Measurements from ENCODE around the gene SH3PXD2B.
A peak's percentile ranks its signal among the peaks of the same experiment; 100 is the strongest.

The SH3PXD2B gene

DNA sequence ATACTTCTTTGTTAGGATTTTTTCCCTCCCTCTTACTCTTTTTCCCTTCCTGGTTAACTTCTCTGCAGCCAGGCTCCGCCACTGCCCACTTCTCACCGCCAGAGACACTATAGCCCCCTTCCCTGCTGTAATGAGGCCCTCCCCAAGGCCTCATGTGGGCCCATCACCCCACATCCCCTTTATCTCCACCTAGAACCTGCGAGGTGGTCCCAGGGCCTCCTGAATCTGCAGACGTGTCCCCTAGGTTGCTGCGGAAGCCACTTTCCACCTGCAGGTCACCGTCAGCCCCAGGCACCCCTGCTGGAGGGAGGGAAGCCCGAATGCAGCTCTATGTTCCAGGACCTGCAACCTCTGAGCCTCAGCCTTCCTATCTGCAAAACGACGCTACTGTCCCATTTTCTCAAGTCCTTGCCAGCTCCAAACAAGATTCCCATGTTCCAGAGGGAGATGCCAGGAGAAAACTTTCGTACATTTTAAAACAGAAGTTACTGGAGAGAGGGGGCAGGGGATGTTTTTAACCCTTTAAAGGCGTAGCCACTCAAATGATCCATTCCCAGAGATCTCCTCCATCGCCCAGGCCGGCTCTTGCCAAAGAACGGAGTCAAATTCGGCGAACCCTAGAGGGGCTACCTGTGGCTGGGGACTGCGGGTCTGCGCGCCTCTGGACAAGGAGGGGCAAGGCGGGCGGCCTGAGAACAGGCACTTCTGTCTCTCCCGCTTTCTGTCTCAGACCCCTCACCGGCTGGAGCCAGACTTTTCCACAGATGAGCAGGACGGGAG lies 929 bp downstream of the SH3PXD2B start:
- no peak for TF ChIP-seq CTCF (IDR thresholded peaks at IDR 0.05; ENCODE audit: insufficient read depth, missing control alignments)
- DNase-seq (ENCODE audit: insufficient read length, low spot score) = no peak
- FAIRE-seq = no peak

DNA sequence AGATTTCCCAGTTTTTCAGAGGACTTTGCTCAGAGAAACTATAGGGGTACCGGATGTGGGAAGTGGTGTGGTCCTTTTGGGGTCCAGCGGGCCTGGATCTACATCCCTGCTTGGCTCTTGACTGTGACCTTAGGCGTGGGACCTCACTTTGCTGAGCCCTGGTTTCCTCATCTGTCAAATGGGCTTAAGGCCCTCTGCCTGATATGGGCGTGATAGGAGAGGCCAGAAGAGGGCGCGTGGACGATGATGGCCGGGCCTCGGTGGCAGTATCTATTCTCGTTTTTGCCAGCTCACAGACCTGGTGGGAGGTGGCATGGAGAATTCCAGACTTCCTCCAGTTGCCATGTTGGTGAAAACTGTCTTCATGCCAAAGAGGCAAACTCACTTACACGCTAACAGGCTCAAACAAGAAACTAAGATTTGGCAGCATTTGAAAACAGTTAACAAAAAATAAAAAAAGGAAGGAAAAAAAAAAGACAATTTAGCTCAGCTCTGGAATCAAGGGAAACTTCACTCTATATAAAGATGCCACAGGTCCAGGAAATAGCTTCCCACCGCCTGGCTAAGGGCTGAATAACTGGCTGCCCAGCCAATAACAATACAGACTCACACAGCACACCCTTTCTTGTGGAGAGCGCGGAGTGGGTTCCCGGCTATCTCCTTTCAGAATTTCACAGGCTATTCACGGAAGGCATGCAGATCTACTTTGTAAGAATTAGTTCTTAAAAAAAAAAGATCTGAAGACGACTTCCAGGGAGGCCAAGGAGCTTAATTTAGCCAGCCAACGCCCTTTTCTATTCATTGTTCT lies 1.7 kb downstream of the SH3PXD2B start:
- no peak for DNase-seq (ENCODE audit: insufficient read length, low spot score)
- no peak for FAIRE-seq
- TF ChIP-seq CTCF (IDR thresholded peaks at IDR 0.05; ENCODE audit: insufficient read depth, missing control alignments) = no peak

DNA sequence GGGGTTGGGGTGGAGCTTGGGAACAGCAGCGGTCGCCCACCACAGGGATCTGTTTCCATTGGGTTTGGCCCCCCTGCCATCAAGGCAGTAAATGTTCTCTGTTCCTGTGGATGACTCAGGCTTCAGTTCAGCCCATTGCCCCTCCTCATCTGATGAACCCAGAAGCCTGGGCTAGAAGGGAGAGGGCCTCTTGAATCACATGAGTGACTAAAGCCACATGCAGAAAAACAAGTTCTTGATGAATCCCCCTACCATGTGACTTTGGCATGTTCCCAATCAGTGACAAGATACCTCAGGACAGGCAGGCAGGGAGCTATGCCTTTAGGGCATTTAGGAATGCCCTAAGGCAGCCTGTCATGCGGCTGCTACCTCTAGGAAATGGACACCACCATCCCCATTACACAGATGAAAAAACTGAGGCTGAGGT lies 2.5 kb downstream of the SH3PXD2B start:
- FAIRE-seq (no peak), DNase-seq (ENCODE audit: insufficient read length, low spot score) (no peak)
- no peak for TF ChIP-seq CTCF (IDR thresholded peaks at IDR 0.05; ENCODE audit: insufficient read depth, missing control alignments)

GRCh38 chr5:172450861-172451695 lies 3.2 kb downstream of the SH3PXD2B start:
- DNase-seq (ENCODE audit: insufficient read length, low spot score) (no peak), FAIRE-seq (no peak)
- peak; percentile 56 for TF ChIP-seq CTCF (IDR thresholded peaks at IDR 0.05; ENCODE audit: insufficient read depth, missing control alignments)

GRCh38 chr5:172450453-172450852 lies 3.9 kb downstream of the SH3PXD2B start:
- FAIRE-seq = no peak
- TF ChIP-seq CTCF (IDR thresholded peaks at IDR 0.05; ENCODE audit: insufficient read depth, missing control alignments) = no peak

DNA sequence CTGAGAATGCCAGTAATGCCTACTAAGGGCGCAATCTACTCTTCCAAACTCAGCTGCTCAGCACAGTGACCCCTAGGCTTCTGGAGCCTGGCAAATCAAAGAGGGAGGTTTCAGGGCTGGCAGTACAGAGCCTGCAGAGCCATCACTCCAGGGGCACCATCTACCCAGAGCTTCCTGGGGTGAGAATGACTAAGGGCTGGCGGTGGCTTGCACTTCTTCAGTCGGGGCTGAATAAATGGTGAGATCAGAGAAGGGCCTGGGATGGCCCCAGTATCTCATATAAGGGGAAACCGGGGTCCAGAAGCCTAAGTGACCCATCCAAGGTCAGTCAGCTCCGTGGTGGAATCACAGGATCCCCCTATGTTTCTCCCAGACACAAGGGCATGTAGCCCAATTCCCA lies 5.3 kb downstream of the SH3PXD2B start:
- DNase-seq (ENCODE audit: insufficient read length, low spot score) (no peak), FAIRE-seq (no peak)
- TF ChIP-seq CTCF (IDR thresholded peaks at IDR 0.05; ENCODE audit: insufficient read depth, missing control alignments) = no peak

More at GRCh38 chr5:172450453-172450852, 3.9 kb downstream of the SH3PXD2B start:
- DNase-seq (ENCODE audit: insufficient read length, low spot score) = no peak
